Astrocyte (in vitro differentiated cells and primary cell): ENCODE measurements around the gene NHLH1. TPM values are rescaled to one million over a fixed set of nuclear protein-coding genes. Genes with fewer than 3 reads are reported as not detected.

Experiments used
- DNase-seq: peaks from one replicate; pipeline ENCODE4 v3.0.0-alpha.2; 2010; ENCODE audit warnings: low read depth
- FAIRE-seq: peaks from 2 replicates; lab custom pipeline; 2011; peaks lifted over from hg19 to GRCh38; lab: Jason Lieb, UNC
- H2AFZ ChIP-seq: 2 replicates; pipeline ENCODE4 v1.6.0; 2012; ENCODE audit warnings: low read depth, low read length, inconsistent platforms
- H3K27ac ChIP-seq: 2 replicates; pipeline ENCODE4 v1.5.1; 2011; ENCODE audit warnings: low read depth, low read length, inconsistent platforms
- H3K27me3 ChIP-seq: 2 replicates; pipeline ENCODE4 v1.6.0; 2011; ENCODE audit warnings: low read length, inconsistent platforms; ENCODE audit not compliant: insufficient read depth
- H3K36me3 ChIP-seq: 2 replicates; pipeline ENCODE4 v1.5.1; 2011; ENCODE audit warnings: low read length, inconsistent platforms; ENCODE audit not compliant: insufficient read depth
- H3K4me1 ChIP-seq: 2 replicates; pipeline ENCODE4 v1.5.1; 2011; ENCODE audit warnings: low read length, inconsistent platforms; ENCODE audit not compliant: insufficient read depth
- H3K4me2 ChIP-seq: 2 replicates; pipeline ENCODE4 v1.6.0; 2012; ENCODE audit warnings: low read length, inconsistent platforms
- H3K4me3 ChIP-seq: 2 replicates; pipeline ENCODE4 v1.5.1; 2011; ENCODE audit warnings: low read depth, mild to moderate bottlenecking, low read length, inconsistent platforms; ENCODE audit not compliant: insufficient read depth
- H3K79me2 ChIP-seq: 2 replicates; pipeline ENCODE4 v1.6.0; 2012; ENCODE audit warnings: mild to moderate bottlenecking, low read length, inconsistent platforms; ENCODE audit not compliant: insufficient read depth
- H3K9ac ChIP-seq: 2 replicates; pipeline ENCODE4 v1.6.0; 2012; ENCODE audit warnings: mild to moderate bottlenecking, low read length, inconsistent platforms
- H3K9me3 ChIP-seq: 2 replicates; pipeline ENCODE4 v1.5.1; 2012; ENCODE audit warnings: low read depth, mild to moderate bottlenecking, low read length, inconsistent platforms; ENCODE audit not compliant: insufficient read depth
- H4K20me1 ChIP-seq: 2 replicates; pipeline ENCODE4 v1.6.0; 2012; ENCODE audit warnings: low read length, inconsistent platforms; ENCODE audit not compliant: insufficient read depth
- H3K27ac Mint-ChIP-seq: one replicate; pipeline ENCODE4 v1.8.0; 2021; ENCODE audit warnings: mild to moderate bottlenecking, mixed read lengths; ENCODE audit not compliant: unreplicated experiment
- H3K27me3 Mint-ChIP-seq: one replicate; pipeline ENCODE4 v1.8.0; 2021; ENCODE audit warnings: low read depth, mixed read lengths; ENCODE audit not compliant: unreplicated experiment
- H3K36me3 Mint-ChIP-seq: one replicate; pipeline ENCODE4 v1.8.0; 2021; ENCODE audit warnings: low read depth, mixed read lengths; ENCODE audit not compliant: unreplicated experiment
- H3K4me1 Mint-ChIP-seq: one replicate; pipeline ENCODE4 v1.8.0; 2021; ENCODE audit warnings: low read depth, mixed read lengths; ENCODE audit not compliant: unreplicated experiment
- H3K4me3 Mint-ChIP-seq: one replicate; pipeline ENCODE4 v1.8.0; 2021; ENCODE audit warnings: mild to moderate bottlenecking, moderate library complexity, mixed read lengths; ENCODE audit not compliant: unreplicated experiment
- H3K9me3 Mint-ChIP-seq: one replicate; pipeline ENCODE4 v1.8.0; 2021; ENCODE audit warnings: mild to moderate bottlenecking, mixed read lengths; ENCODE audit not compliant: unreplicated experiment
- EZH2 ChIP-seq: IDR thresholded peaks from 2 replicates; pipeline ENCODE4 v1.6.1; 2012; ENCODE audit warnings: mild to moderate bottlenecking, low read length, inconsistent platforms; ENCODE audit not compliant: insufficient read depth
- total RNA-seq: library from RNA; stranded (reverse); gene quantifications from 2 replicates; pipeline ENCODE4 v1.2.1, GENCODE V29; 2021
- TF ChIP-seq, protein P1 (sequence below): IDR thresholded peaks from 2 replicates; pipeline ENCODE4 v1.5.1; 2011; ENCODE audit warnings: low read depth, mild to moderate bottlenecking, inconsistent platforms, low read length, moderate library complexity; ENCODE audit not compliant: insufficient read depth

The NHLH1 gene
- total RNA-seq, 1 donor from 2014 or later: 0.70 TPM

DNA sequence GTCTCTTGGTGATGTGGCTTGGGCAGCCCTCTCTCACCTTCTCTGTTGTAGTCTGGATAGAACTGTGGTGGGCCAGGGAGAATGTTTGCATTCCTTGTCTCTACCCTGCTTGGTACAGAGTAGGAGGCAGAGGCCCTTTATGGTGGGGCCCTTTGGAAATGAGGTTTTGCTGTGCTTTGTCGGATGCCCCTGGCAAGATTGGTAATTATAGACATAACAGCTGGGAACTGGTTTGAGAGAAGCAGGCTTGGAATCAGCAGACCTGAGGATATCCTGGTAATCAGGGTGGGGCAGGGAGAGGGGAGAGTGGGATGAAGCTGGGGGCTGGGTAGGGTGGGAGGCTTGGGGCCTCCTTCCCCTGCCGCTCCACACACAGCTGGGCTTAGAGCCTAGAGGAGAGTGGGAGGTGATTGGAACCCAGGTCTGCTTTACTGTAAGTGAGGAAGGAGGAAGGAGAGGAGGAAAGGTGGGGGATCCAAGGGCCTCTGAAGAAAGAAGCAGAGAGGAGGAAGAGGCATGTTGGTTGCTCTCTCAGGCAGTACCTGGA, 38.5 kb downstream of the NHLH1 start:
- H3K4me3 ChIP-seq: no peak overlapping the region
- no peak overlapping the region for H3K4me2 ChIP-seq
- H2AFZ ChIP-seq: no peak overlapping the region
- no peaks in the 10 kb centered on the region for H3K36me3 ChIP-seq
- Mint-ChIP-seq H3K9me3 (no peaks in the 10 kb centered on the region), H3K4me3 (no peak overlapping the region), H3K27ac (no peak overlapping the region), H3K4me1 (peaks cover 66% of the 10 kb centered on the region), H3K27me3 (no peaks in the 10 kb centered on the region), H3K36me3 (peaks cover 6% of the 10 kb centered on the region)
- H3K27me3 ChIP-seq: no peaks in the 10 kb centered on the region
- TF ChIP-seq, protein P1, sequence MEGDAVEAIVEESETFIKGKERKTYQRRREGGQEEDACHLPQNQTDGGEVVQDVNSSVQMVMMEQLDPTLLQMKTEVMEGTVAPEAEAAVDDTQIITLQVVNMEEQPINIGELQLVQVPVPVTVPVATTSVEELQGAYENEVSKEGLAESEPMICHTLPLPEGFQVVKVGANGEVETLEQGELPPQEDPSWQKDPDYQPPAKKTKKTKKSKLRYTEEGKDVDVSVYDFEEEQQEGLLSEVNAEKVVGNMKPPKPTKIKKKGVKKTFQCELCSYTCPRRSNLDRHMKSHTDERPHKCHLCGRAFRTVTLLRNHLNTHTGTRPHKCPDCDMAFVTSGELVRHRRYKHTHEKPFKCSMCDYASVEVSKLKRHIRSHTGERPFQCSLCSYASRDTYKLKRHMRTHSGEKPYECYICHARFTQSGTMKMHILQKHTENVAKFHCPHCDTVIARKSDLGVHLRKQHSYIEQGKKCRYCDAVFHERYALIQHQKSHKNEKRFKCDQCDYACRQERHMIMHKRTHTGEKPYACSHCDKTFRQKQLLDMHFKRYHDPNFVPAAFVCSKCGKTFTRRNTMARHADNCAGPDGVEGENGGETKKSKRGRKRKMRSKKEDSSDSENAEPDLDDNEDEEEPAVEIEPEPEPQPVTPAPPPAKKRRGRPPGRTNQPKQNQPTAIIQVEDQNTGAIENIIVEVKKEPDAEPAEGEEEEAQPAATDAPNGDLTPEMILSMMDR: no peak
- no peak for TF ChIP-seq EZH2
- H4K20me1 ChIP-seq: peaks cover 21% of the 10 kb centered on the region
- no peak for DNase-seq
- peaks cover 25% of the 10 kb centered on the region for H3K4me1 ChIP-seq
- H3K79me2 ChIP-seq: peaks cover 16% of the 10 kb centered on the region
- FAIRE-seq: no peak
- no peak overlapping the region for H3K27ac ChIP-seq
- no peaks in the 10 kb centered on the region for H3K9me3 ChIP-seq
- no peak overlapping the region for H3K9ac ChIP-seq

DNA sequence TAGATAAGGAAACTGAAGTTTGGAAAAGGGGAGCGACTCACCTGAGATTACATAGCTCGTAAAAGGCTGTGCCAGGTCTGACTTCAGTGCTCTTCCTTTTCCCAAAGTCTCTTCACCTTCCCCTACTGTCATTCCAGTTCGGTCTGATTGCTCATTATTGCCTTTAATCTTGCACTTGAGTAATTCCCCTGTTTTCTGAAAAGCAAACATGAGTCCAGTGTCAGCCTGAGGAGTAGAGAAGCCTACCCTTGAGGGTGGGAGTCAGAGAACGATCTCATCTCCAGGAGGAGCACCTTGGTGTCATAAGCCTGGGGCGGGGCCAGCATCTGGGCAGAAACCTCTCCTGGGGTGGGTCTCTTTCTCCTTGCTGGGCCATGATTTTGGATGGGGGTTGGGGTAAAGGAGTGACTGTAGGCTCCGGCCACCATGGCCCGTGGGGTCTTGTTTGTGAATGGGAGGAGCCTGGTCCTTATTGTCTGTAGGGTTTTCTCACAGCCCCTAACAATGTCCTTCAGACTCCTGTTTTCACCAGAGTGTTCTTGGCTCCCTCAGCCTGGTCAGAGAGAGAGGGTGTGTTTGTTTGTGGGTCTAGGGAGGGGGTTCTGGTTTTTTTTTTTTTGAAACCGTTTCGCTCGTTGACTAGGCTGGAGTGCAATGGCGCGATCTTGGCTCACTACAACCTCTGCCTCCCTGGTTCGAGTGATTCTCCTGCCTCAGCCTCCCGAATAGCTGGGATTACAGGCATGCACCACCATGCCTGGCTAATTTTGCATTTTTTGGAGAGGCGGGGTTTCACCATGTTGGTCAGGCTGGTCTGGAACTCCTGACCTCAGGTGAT, 39.5 kb downstream of the NHLH1 start:
- Mint-ChIP-seq H3K27ac (no peak overlapping the region), H3K36me3 (peaks cover 6% of the 10 kb centered on the region), H3K4me1 (peaks cover 69% of the 10 kb centered on the region), H3K4me3 (no peak overlapping the region), H3K9me3 (no peaks in the 10 kb centered on the region), H3K27me3 (no peaks in the 10 kb centered on the region)
- peaks cover 17% of the 10 kb centered on the region for H3K79me2 ChIP-seq
- no peak for TF ChIP-seq EZH2
- TF ChIP-seq, protein P1: no peak
- no peak overlapping the region for H3K27ac ChIP-seq
- no peak for DNase-seq
- no peak for FAIRE-seq
- H3K4me3 ChIP-seq: no peak overlapping the region
- H3K27me3 ChIP-seq: no peaks in the 10 kb centered on the region
- no peak overlapping the region for H3K9ac ChIP-seq
- peaks cover 20% of the 10 kb centered on the region for H4K20me1 ChIP-seq
- no peaks in the 10 kb centered on the region for H3K36me3 ChIP-seq
- no peak overlapping the region for H3K4me2 ChIP-seq
- no peak overlapping the region for H2AFZ ChIP-seq
- peaks cover 22% of the 10 kb centered on the region for H3K4me1 ChIP-seq
- no peaks in the 10 kb centered on the region for H3K9me3 ChIP-seq
